Measurements from ENCODE around the gene LRRC49.

The LRRC49 gene

DNA sequence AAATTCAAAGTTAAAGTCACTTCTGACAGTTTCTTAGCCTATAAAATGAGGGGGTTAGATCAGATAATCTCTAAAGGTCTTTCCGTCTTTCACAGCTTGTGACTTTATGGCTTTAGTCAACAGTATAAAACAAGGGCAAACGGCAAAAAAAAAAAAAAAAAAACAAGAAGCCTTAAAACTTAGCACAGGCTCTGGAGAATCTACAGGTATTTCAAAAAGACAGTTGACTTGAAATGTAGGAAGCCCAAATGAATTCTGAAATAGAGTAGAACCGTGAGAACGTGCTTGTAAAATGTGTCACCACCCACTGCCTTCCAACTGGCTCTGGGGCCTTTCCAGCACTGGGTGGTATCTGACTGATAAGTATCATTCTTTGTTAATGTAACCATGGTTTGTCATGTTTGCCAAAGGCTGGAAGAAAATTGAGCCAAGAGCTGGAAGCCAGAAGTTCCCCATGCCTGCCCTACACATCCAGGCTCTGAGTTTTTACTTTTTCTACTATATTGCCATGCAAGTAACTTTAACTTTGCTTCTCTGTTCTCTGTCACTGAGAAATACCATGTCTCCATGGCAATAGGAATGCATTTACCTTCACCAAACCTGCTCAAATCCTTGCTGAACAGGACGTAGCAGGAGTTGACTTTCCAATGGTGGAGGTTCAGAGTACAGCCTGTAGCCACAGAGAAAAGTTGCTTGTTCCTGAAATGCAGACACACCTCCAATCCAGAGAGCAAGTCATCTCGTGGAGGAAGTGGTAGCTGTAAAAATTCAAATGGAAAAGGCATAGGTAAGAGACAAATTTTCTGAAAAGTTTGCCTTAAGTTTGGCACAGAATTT, 186.8 kb downstream of the LRRC49 start:
- Histone ChIP-seq H3K9me3 (ENCODE audit: low read length) (no peaks in the 10 kb centered on the region), H3K27me3 (ENCODE audit: insufficient read depth, low read length) (no peaks in the 10 kb centered on the region), H3K27ac (ENCODE audit: low read depth, low read length, poor library complexity, severe bottlenecking) (no peak overlapping the region), H3K9ac (ENCODE audit: low read length) (no peak overlapping the region), H3K36me3 (ENCODE audit: insufficient read depth, low read length) (no peaks in the 10 kb centered on the region), H3K9me2 (ENCODE audit: low read depth, low read length) (no peaks in the 10 kb centered on the region), H3K4me2 (ENCODE audit: low read length) (no peak overlapping the region), H3K79me2 (ENCODE audit: insufficient read depth, low read length) (no peaks in the 10 kb centered on the region), H3F3A (ENCODE audit: insufficient read depth, low read length) (no peaks in the 10 kb centered on the region), H3K4me3 (ENCODE audit: low read depth, low read length, poor library complexity, severe bottlenecking) (no peak overlapping the region), H3K4me1 (ENCODE audit: insufficient read depth, low read length, severe bottlenecking) (no peaks in the 10 kb centered on the region), H2AFZ (ENCODE audit: low read length) (no peak overlapping the region), H4K20me1 (ENCODE audit: insufficient read depth, low read length) (no peaks in the 10 kb centered on the region)
- TF ChIP-seq, protein P1, sequence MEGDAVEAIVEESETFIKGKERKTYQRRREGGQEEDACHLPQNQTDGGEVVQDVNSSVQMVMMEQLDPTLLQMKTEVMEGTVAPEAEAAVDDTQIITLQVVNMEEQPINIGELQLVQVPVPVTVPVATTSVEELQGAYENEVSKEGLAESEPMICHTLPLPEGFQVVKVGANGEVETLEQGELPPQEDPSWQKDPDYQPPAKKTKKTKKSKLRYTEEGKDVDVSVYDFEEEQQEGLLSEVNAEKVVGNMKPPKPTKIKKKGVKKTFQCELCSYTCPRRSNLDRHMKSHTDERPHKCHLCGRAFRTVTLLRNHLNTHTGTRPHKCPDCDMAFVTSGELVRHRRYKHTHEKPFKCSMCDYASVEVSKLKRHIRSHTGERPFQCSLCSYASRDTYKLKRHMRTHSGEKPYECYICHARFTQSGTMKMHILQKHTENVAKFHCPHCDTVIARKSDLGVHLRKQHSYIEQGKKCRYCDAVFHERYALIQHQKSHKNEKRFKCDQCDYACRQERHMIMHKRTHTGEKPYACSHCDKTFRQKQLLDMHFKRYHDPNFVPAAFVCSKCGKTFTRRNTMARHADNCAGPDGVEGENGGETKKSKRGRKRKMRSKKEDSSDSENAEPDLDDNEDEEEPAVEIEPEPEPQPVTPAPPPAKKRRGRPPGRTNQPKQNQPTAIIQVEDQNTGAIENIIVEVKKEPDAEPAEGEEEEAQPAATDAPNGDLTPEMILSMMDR (IDR thresholded peaks at IDR 0.05; ENCODE audit: low read length), result no peak
- TF ChIP-seq EZH2 (IDR thresholded peaks at IDR 0.05; ENCODE audit: borderline replicate concordance, low read length), result no peak

DNA sequence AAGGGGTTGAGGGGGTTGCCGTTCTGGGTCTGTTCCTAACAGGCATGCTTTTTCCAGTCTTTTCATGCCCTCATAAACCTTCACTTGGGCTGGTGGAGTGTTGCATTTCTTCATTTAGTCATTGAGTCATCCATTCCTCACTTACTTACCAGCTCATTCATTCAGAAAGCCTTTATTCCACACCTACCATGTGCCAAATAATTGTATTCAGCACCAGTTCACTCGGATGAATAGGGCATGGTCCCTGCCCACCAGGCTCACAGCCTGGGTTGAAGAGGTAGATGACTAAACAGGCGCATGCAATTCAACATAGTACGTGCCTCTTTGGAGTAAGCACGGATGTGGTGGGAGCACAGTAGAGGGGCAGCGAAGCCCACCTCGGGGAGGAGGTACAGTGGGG, 187.5 kb downstream of the LRRC49 start:
- Histone ChIP-seq H2AFZ (ENCODE audit: low read length) (no peak overlapping the region), H3K9ac (ENCODE audit: low read length) (no peak overlapping the region)

DNA sequence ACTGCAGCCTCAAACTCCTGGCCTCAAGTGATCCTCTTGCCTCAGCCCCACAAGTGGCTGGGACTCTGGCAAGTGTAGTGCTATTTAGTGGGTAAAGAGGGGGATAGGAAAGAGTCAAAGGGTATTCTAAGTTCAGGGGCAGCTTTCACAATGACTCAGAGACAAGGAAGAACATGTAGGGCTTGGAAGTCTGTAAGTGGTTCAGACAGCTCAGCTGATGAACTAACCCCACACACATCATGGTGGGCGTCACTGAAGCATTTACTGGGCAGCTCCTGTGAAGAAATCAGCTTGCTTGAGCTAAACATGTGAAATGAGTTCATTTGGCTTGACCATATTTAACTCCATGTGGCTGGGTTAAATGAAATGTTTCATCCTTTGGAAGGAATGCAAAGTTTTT, 188.1 kb downstream of the LRRC49 start:
- H3K9ac ChIP-seq (ENCODE audit: low read length), result no peak overlapping the region

More for the DNA sequence above, 187.5 kb downstream of the LRRC49 start:
- no peak overlapping the region for H3K27ac ChIP-seq (ENCODE audit: low read depth, low read length, poor library complexity, severe bottlenecking)
- no peak overlapping the region for H3K4me3 ChIP-seq (ENCODE audit: low read depth, low read length, poor library complexity, severe bottlenecking)
- H3K9me3 ChIP-seq (ENCODE audit: low read length), result no peaks in the 10 kb centered on the region
- H3K36me3 ChIP-seq (ENCODE audit: insufficient read depth, low read length), result no peaks in the 10 kb centered on the region
- no peaks in the 10 kb centered on the region for H3K79me2 ChIP-seq (ENCODE audit: insufficient read depth, low read length)
- H4K20me1 ChIP-seq (ENCODE audit: insufficient read depth, low read length), result no peaks in the 10 kb centered on the region
- no peaks in the 10 kb centered on the region for H3K27me3 ChIP-seq (ENCODE audit: insufficient read depth, low read length)
- no peaks in the 10 kb centered on the region for H3K9me2 ChIP-seq (ENCODE audit: low read depth, low read length)
- H3K4me1 ChIP-seq (ENCODE audit: insufficient read depth, low read length, severe bottlenecking), result no peaks in the 10 kb centered on the region
- H3K4me2 ChIP-seq (ENCODE audit: low read length), result no peak overlapping the region
- no peaks in the 10 kb centered on the region for H3F3A ChIP-seq (ENCODE audit: insufficient read depth, low read length)
- no peak for TF ChIP-seq EZH2 (IDR thresholded peaks at IDR 0.05; ENCODE audit: borderline replicate concordance, low read length)
- TF ChIP-seq, protein P1 (IDR thresholded peaks at IDR 0.05; ENCODE audit: low read length), result no peak

More for the DNA sequence above, 188.1 kb downstream of the LRRC49 start:
- Histone ChIP-seq H3K9me2 (ENCODE audit: low read depth, low read length) (no peaks in the 10 kb centered on the region), H3K27me3 (ENCODE audit: insufficient read depth, low read length) (no peaks in the 10 kb centered on the region), H4K20me1 (ENCODE audit: insufficient read depth, low read length) (no peaks in the 10 kb centered on the region), H3K4me3 (ENCODE audit: low read depth, low read length, poor library complexity, severe bottlenecking) (no peak overlapping the region), H3K27ac (ENCODE audit: low read depth, low read length, poor library complexity, severe bottlenecking) (no peak overlapping the region), H3K4me1 (ENCODE audit: insufficient read depth, low read length, severe bottlenecking) (no peaks in the 10 kb centered on the region), H3K79me2 (ENCODE audit: insufficient read depth, low read length) (no peaks in the 10 kb centered on the region), H3K9me3 (ENCODE audit: low read length) (no peaks in the 10 kb centered on the region), H3F3A (ENCODE audit: insufficient read depth, low read length) (no peaks in the 10 kb centered on the region), H3K4me2 (ENCODE audit: low read length) (no peak overlapping the region), H3K36me3 (ENCODE audit: insufficient read depth, low read length) (no peaks in the 10 kb centered on the region), H2AFZ (ENCODE audit: low read length) (no peak overlapping the region)
- TF ChIP-seq, protein P1 (IDR thresholded peaks at IDR 0.05; ENCODE audit: low read length), result no peak
- TF ChIP-seq EZH2 (IDR thresholded peaks at IDR 0.05; ENCODE audit: borderline replicate concordance, low read length), result no peak

Measured in OCI-LY1 (cell line).